DLD1 (cell line): Measurements from ENCODE around the gene ZNF555.
"Not testable (repeated sequence)": the region's sequence is repeated elsewhere in the genome, so short reads cannot be mapped to it uniquely, and the experiment has no call there.

Source experiments
- in situ Hi-C: cut with HindIII; loops from 2 replicates; pipeline ENCODE4 v1.10.0; 2017; ENCODE audit warnings: low sequenced_read_pairs

Gene ZNF555

GRCh38 chr19:2806736-2807378, 34.4 kb upstream of the ZNF555 start:
- in situ Hi-C loops = no loop called here

DNA sequence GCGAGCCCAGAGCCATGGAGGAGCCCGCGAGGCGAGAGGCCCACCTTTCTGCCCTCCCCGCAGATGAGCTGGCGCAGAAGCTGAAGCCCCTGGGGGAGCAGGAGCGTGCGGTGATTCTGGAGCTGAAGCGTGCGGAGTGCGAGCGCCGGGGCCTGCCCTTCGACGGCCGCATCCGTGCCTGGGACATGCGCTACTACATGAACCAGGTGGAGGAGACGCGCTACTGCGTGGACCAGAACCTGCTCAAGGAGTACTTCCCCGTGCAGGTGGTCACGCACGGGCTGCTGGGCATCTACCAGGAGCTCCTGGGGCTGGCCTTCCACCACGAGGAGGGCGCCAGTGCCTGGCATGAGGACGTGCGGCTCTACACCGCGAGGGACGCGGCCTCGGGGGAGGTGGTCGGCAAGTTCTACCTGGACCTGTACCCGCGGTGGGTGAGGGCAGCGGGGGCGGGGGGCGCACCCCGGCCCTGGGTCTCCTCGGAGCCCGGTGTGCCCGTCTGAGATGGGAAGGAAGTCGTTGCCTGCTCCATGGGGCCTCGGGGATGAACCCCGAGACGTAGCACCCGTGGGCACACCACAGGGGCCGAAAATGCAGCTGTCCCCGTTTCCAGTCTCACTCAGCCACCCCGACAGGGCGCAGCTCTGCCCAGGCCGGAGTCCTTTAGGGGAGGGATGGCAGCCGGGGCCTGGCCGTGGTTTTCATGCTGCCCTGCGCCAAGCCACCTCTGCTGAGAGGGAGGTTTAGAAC, 33.7 kb upstream of the ZNF555 start:
- in situ Hi-C loops = no loop called here

GRCh38 chr19:2808129-2808941, 32.9 kb upstream of the ZNF555 start:
- in situ Hi-C loops = no loop called here

DNA sequence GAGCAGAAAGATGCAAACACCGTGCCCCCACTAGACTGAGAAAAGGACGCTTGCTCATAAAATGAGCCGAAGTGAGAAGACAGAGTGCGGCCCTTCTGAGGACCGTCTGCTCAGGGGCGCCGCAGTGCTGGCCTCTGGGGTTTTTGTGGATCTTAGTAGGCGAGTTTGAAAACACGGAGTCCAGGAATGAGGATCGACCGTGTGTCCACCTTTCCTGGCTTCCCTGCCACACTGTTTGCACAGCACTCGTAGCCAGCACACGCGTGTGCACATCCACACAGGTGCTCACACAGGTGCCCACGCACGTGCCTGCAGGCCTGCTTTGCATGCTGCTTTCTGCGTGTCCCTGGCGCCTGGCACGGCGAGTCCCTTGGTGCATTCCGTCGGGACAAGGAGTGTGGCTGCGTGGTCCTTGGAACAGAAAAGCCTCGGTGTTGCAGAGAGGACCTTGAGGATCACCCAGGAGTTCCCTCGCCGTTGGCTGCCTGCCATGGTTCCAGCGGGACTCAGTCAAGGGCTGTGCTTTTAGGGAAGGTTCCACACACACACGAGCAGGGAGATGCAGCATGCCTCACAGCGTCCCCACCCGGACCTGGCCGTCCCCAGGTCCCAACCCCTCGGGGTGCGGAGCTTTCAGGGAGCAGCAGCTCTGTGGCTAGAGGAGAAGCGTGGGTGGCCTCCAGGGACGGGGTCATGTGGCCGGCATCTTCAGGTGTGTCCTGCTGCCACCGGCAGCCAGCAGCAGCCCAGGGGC, 31.7 kb upstream of the ZNF555 start:
- in situ Hi-C loops = no loop called here

- in situ Hi-C loops = no loop called here
These were observed 30.9 kb upstream of the ZNF555 start for GRCh38 chr19:2810141-2811091.

GRCh38 chr19:2811221-2811722, 30.0 kb upstream of the ZNF555 start:
- in situ Hi-C loops = no loop called here

DNA sequence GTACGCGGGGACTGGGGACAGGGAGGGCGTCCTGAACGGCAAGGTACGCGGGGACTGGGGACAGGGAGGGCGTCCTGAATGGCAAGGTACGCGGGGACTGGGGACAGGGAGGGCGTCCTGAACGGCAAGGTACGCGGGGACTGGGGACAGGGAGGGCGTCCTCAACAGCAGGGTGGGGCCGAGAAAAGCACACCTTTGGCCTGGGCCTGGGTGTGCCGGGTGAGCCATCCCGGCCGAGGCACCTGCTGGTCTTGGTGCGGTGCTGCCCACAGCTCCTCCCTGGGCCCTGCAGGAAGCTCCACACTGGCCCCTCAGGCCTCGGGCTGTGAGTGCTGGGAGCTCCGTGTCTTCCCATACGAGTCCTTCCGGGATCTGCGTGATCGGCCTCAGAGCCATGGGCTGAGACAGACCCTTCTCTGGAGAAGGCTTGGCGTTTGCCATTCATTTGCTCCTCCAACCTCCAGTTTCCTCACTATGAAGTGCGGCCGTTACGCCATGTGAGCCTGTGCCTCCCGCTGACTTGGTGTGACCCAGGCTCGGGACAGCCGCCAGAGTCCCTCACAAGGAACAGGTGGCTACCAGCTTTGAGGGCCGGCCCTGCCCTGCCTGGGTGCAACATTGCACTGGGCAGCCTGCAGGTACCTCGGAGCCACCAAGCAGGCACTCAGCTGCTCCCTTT, 29.4 kb upstream of the ZNF555 start:
- in situ Hi-C loops = no loop called here

DNA sequence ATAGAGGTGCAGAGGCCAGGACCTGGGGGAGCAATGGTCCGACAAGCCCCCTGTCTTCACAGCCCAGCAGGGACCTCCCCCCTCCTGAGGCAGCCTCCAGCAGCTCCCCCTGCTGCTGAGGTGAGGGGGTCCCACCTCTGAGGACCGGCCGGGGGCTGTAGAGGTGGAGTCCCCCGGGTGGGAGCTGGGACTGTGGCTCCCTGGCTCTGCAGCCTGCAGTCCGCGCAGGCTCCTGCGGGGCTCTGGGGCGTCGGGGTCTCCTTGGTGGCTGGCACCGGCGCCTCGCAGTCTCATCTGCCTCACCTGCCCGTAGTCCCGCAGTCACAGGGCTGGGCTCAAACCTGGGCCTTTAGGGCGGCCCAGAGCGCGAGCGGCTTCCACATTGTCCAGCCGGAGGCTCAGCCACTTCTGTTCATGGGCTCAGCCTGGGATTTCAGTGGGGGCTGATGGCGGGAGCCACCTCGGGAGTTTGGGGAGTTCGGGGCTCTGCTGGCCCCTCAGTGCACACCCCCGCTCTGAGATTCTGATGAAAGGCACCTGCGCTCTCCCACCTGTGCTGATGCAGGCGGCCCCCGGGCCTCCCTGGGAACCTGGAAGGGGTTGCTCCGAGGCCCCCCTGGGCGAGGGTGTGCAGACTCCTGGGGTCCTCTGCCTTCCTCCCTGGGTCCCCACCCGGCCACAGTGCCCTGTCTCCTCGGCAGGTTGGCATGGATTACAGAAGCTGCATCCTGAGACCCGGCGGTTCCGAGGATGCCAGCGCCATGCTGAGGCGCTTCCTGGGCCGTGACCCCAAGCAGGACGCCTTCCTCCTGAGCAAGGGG, 28.7 kb upstream of the ZNF555 start:
- in situ Hi-C loops = no loop called here

- in situ Hi-C loops = no loop called here
These were observed 27.8 kb upstream of the ZNF555 start for GRCh38 chr19:2813235-2814160.

GRCh38 chr19:2814426-2814825, 26.8 kb upstream of the ZNF555 start:
- in situ Hi-C loops = no loop called here

GRCh38 chr19:2815191-2815614, 26.1 kb upstream of the ZNF555 start:
- in situ Hi-C loops = no loop called here

DNA sequence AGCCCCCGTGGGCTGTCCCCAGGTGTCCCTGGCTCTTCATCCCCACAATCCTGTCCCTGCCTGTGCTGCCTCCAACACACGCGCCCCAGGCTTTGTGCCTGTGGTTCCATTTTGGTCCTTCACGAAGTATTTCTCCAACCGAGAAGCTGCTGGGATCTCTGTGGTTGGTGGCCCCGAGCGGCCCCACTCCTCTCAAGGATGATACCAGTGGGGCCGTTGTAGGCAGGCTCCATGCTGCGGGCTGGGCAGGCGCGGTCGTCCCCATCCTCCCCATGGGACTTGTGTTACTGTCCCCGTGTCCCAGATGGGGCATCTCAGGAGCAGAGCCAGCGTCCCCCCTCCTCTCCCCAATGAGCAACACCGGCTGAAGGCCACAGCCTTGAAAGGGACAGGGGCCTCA, 25.4 kb upstream of the ZNF555 start:
- in situ Hi-C loops = no loop called here

GRCh38 chr19:2816641-2817040, 24.6 kb upstream of the ZNF555 start:
- in situ Hi-C loops = no loop called here

- in situ Hi-C loops = not testable (repeated sequence)
These were observed 23.9 kb upstream of the ZNF555 start for GRCh38 chr19:2817237-2817829.

DNA sequence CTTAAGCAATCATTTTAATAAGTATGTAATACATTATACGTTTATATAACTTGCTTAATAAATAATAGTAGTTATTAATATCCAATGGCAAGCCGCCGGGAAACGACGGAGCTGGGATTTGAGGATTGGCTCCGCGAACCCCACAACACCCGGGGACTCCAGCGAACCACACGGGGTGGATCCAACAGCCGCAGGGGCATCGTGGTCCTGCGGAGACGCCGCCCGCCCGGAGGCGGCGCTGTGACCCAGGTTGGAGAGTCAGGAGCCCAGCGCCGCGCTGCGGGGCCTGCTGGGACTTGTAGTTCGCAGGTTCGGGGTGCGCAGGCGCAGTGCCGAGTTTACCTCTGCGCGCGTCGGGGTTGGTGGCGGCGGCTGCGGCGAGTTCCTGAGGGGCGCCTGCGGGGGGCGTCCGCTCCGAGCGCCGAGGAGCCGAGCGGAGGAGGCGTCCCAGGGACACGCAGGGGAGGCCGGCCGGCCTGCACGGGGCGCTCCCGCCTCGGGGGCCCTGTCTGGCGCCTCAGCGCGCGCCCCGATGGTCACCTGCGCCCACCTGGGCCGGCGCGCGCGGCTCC, 21.6 kb upstream of the ZNF555 start, which contains the start of gene ZNF554:
ZNF554 (plus strand) TSS at position 329 of the 572 bp plus-strand sequence; CDS start at position 533, 204 bp downstream.
- in situ Hi-C loops = no loop called here

DNA sequence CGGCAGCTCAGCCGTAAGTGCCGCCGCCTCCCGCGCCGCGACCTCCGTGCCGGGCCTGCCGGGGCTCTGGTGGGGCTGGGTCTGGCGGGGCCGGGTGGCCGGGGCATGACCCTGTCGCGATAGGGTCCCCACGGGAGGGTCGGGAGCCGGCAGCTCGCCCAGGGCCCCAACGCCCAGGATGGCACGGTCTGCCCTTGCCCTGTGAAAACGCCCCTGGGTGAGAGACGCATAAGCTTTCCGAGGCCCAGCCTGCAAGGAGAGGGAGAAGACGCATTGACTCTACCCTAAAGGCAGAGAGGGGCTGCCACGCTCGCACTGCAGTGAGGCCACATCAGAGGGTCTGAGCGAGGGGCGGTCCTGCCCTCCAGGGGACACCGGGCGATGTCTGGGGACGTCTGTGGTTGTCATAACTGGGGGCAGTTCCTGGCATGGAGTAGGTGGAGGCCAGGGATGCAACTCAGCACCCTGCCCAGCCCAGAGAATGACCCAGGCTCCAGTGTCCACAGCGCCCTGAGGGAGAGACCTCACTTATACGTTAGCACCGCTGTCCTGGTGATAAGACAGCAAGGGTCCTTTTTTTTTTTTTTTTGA, 21.1 kb upstream of the ZNF555 start:
- in situ Hi-C loops = no loop called here
